ENCODE measurements around the gene SH3RF1. TPM values are rescaled to one million over a fixed set of nuclear protein-coding genes. Genes with fewer than 3 reads are reported as not detected.

Gene SH3RF1
- total RNA-seq, 1 experiment from 2014 or later = 15.3 TPM

- H3T11ph ChIP-seq (ENCODE audit: low read length) = no peak overlapping the region
- H3K4me2 ChIP-seq (ENCODE audit: insufficient read depth, insufficient read length, low read length) = no peak overlapping the region
- no peaks in the 10 kb centered on the region for H4K20me1 ChIP-seq (ENCODE audit: control insufficient read depth, insufficient read depth, insufficient read length)
- no peak overlapping the region for H2AK5ac ChIP-seq (ENCODE audit: insufficient read length, low read length)
- no peak overlapping the region for H4K5ac ChIP-seq (ENCODE audit: insufficient read length, low read depth, low read length)
- no peak overlapping the region for H2BK5ac ChIP-seq (ENCODE audit: insufficient read length, low read length)
- no CpG with 5 or more reads among the region's 5 CpGs for WGBS (ENCODE audit: extremely low coverage, insufficient read length, low lambda C conversion rate)
- no peak overlapping the region for H3K18ac ChIP-seq (ENCODE audit: insufficient read length, low read depth, low read length)
- H2BK15ac ChIP-seq (ENCODE audit: low read depth, low read length) = no peak overlapping the region
- no peak overlapping the region for H3K9ac ChIP-seq (ENCODE audit: extremely low read depth, insufficient read length, low read length)
- peaks cover 13 to 41% (median 33%) of the 10 kb centered on the region in 3 experiments for H3K36me3 Mint-ChIP-seq (ENCODE audit: insufficient read depth in 1 of 3, low read depth in 3 of 3)
- H2BK120ac ChIP-seq (ENCODE audit: low read depth, low read length, poor library complexity, severe bottlenecking) = no peak overlapping the region
- H3K27me3 Mint-ChIP-seq (ENCODE audit: low read depth) = no peaks in the 10 kb centered on the region
- no peak overlapping the region for H2BK20ac ChIP-seq (ENCODE audit: low read depth, low read length, poor library complexity, severe bottlenecking)
- no peak overlapping the region for H3K56ac ChIP-seq (ENCODE audit: insufficient read length, low read depth, low read length)
- no peak overlapping the region for H3K27ac Mint-ChIP-seq
- no peak overlapping the region for H3K23ac ChIP-seq (ENCODE audit: insufficient read length, low read depth, low read length)
- no peak overlapping the region for H4K8ac ChIP-seq (replicated peaks; ENCODE audit: insufficient read length, low read depth, low read length)
- H3K79me2 ChIP-seq (ENCODE audit: insufficient read depth, low read length) = no peaks in the 10 kb centered on the region
- H3K4me1 Mint-ChIP-seq = 0 out of 4 replicates have a peak, but pooled peaks cover 0 to 2% of the 10 kb centered on the region in 2 experiments
- no peaks in the 10 kb centered on the region; the same call in 1 of the 2 replicates for H3K4me1 ChIP-seq (ENCODE audit: insufficient read depth, low read length)
- H3K14ac ChIP-seq (ENCODE audit: insufficient read depth, low read length) = no peak overlapping the region
- no peak overlapping the region for H2AFZ ChIP-seq (ENCODE audit: low read length)
- no peaks in the 10 kb centered on the region for H3K79me1 ChIP-seq (ENCODE audit: insufficient read depth, low read depth, low read length, poor library complexity, severe bottlenecking)
- H4K91ac ChIP-seq (ENCODE audit: insufficient read length, low read depth, low read length) = no peak overlapping the region
- no peak overlapping the region for H3K4me3 Mint-ChIP-seq
- TF ChIP-seq CTCF (conservative IDR thresholded peaks at IDR 0.05) = no peak
- no peak overlapping the region for H3K4ac ChIP-seq (ENCODE audit: low read depth, low read length)
- H3K23me2 ChIP-seq (ENCODE audit: insufficient read length, low read depth, low read length, poor library complexity, severe bottlenecking) = no peaks in the 10 kb centered on the region
- peaks cover 5 to 8% of the 10 kb centered on the region in 2 experiments for H3K9me3 Mint-ChIP-seq
- H3K27me3 ChIP-seq (ENCODE audit: insufficient read depth, low read length) = no peaks in the 10 kb centered on the region
- H2BK12ac ChIP-seq (ENCODE audit: insufficient read length, low read depth, low read length) = no peak overlapping the region
- H3K27ac ChIP-seq (ENCODE audit: insufficient read length, low read depth, low read length) = no peak overlapping the region
- DNase-seq = no peak
- H3K9me3 ChIP-seq (ENCODE audit: control insufficient read depth, low read depth, low read length) = peaks cover 4% of the 10 kb centered on the region
Observed at GRCh38 chr4:169090484-169091215, 180.1 kb downstream of the SH3RF1 start.

Measured in H9 (cell line).